ENCODE data around the gene SLC37A2. TPM values are rescaled to one million over a fixed set of nuclear protein-coding genes. Genes with fewer than 3 reads are reported as not detected.
"Not testable (repeated sequence)": the region's sequence is repeated elsewhere in the genome, so short reads cannot be mapped to it uniquely, and the experiment has no call there.

The SLC37A2 gene
- total and polyA plus RNA-seq, 8 donors = 0.87 to 5.3 (median 3.2) TPM; not detected in 2

DNA sequence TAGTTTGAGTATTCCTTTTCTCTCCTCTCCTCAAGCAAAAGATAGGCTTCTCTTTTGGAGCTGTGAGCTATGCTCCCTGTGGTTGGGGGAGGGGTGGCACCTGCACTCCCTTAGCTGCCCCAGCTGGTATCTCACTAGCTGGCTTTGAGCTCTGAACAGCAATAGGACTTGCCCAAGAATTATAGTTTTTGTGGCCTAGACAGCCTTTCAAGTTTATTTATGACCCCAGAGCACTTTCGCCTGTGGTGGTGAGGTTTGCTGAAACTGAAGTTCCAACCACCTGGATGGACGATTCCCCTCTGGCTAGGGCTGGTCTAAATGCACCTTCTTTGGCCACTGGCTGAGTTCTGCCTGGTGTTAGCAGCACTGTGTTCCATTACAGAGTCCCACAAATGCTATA, 37.1 kb upstream of the SLC37A2 start:
- H3K27me3 ChIP-seq = no peaks in the 10 kb centered on the region
- TF ChIP-seq, protein P1, sequence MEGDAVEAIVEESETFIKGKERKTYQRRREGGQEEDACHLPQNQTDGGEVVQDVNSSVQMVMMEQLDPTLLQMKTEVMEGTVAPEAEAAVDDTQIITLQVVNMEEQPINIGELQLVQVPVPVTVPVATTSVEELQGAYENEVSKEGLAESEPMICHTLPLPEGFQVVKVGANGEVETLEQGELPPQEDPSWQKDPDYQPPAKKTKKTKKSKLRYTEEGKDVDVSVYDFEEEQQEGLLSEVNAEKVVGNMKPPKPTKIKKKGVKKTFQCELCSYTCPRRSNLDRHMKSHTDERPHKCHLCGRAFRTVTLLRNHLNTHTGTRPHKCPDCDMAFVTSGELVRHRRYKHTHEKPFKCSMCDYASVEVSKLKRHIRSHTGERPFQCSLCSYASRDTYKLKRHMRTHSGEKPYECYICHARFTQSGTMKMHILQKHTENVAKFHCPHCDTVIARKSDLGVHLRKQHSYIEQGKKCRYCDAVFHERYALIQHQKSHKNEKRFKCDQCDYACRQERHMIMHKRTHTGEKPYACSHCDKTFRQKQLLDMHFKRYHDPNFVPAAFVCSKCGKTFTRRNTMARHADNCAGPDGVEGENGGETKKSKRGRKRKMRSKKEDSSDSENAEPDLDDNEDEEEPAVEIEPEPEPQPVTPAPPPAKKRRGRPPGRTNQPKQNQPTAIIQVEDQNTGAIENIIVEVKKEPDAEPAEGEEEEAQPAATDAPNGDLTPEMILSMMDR (IDR thresholded peaks at IDR 0.05) = no peak
- TF ChIP-seq EP300 (IDR thresholded peaks at IDR 0.05) (no peak), POLR2AphosphoS5 (IDR thresholded peaks at IDR 0.05) (no peak), POLR2A (IDR thresholded peaks at IDR 0.05) (no peak)
- no peaks in the 10 kb centered on the region for H3K36me3 ChIP-seq
- WGBS, 5 donors = 76 to 97% (median 92%) methylated on average over 2 of the region's 2 CpGs
- no peak for DNase-seq
- intact Hi-C loops (cut with DNase I; ENCODE audit: low total_unique reads) = no loop called here
- H3K9me3 ChIP-seq = no peaks in the 10 kb centered on the region
- no peak overlapping the region for H3K27ac ChIP-seq
- H3K4me1 ChIP-seq = no peaks in the 10 kb centered on the region
- no peak overlapping the region for H3K4me3 ChIP-seq

DNA sequence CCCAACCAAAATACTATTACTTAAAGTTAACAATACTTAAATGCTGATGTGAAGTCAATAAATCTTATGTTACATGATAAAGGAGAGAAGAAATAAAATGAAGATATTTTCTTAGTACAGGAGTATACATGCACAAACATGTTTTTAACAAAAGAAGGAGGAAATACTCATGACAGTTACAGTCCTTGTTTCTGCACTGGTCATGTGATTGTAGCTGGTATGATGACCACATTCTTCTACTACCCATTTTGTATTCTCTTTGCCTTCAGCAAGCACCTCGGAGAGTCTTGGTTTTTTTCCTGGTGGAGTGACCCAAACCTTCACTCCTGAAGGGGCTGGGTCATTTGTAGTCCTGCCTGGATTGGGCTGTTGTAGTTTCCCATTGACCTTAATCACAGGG, 33.7 kb upstream of the SLC37A2 start:
- DNase-seq; H3K27me3 ChIP-seq; H3K9me3 ChIP-seq; intact Hi-C loops (cut with DNase I; ENCODE audit: low total_unique reads); H3K4me3 ChIP-seq; H3K4me1 ChIP-seq; H3K27ac ChIP-seq; H3K36me3 ChIP-seq: not testable (repeated sequence)
- WGBS, 5 donors = 77 to 96% (median 85%) methylated on average over 1 of the region's 1 CpG

DNA sequence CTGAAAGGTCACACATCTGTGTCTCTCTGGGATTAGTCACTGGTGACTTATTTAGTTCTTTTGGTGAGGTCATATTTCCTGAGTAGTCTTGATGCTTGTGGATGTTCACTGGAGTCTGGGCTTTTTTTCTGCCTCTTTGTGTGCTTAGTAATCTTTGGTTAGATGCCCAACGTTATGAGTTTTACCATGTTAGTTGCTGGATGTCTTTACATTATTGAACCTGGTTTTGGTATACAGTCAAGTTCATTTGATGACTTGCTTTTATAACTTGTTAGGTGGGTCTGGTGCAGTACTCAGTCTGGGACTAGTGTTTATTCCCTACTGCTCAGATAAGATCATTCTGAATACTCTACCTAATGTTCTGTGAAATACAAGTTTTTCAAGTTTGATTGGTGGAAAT, 26.2 kb upstream of the SLC37A2 start:
- 65 to 82% (median 75%) methylated on average over 1 of the region's 1 CpG for WGBS, 5 donors
- Histone ChIP-seq H3K4me3 (no peak overlapping the region), H3K4me1 (no peaks in the 10 kb centered on the region), H3K9me3 (peaks cover 0 to 16% (median 6%) of the 10 kb centered on the region in 4 donors), H3K36me3 (peaks cover 0 to 7% (median 0%) of the 10 kb centered on the region in 4 donors), H3K27me3 (no peaks in the 10 kb centered on the region), H3K27ac (no peak overlapping the region)
- intact Hi-C loops (cut with DNase I; ENCODE audit: low total_unique reads) = no loop called here
- DNase-seq = no peak
- no peak for TF ChIP-seq POLR2AphosphoS5 (IDR thresholded peaks at IDR 0.05)
- TF ChIP-seq POLR2A (IDR thresholded peaks at IDR 0.05) = no peak
- no peak for TF ChIP-seq EP300 (IDR thresholded peaks at IDR 0.05)
- TF ChIP-seq, protein P1 (IDR thresholded peaks at IDR 0.05) = no peak

DNA sequence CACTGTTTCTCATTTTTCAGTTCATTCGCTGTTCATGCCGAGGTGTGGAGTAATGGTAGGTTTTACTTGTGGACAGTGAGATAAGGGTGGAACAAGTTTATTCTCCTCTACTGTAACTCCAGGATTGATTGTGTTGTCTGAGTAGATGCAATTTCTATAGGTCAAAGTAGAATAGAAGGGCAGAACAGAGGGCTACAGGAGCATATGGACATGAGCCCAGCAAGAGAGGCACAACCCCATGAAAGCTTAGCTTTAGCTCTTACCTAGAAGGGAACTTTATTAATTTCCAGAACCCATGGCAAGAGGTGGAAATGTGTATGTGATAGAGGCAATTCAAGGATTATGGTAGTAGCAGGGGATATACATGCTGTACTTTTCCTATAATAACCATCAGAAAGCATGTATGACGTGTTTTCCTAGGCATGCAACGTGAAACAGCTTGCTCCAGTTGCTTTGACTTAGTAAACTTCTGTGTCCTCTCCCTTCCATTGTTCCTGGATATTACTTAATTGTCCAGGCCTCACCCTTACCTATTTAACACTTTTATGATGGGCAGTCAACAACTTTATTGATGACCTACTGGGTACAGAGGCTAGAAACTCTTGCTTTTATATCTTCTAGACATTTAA, 13.8 kb upstream of the SLC37A2 start:
- Histone ChIP-seq H3K4me1 (no peaks in the 10 kb centered on the region), H3K27ac (no peak overlapping the region), H3K27me3 (no peaks in the 10 kb centered on the region), H3K36me3 (no peaks in the 10 kb centered on the region), H3K9me3 (peaks cover 0 to 6% (median 0%) of the 10 kb centered on the region in 4 donors), H3K4me3 (no peak overlapping the region)
- no peak for DNase-seq
- WGBS, 5 donors = 82 to 94% (median 91%) methylated on average over 4 of the region's 4 CpGs
- TF ChIP-seq POLR2A (IDR thresholded peaks at IDR 0.05) (no peak), POLR2AphosphoS5 (IDR thresholded peaks at IDR 0.05) (no peak), EP300 (IDR thresholded peaks at IDR 0.05) (no peak)
- TF ChIP-seq, protein P1 (IDR thresholded peaks at IDR 0.05) = no peak
- intact Hi-C loops (cut with DNase I; ENCODE audit: low total_unique reads) = loop anchor here (10.0 kb wide), 1 partner anchor 64 kb away; no protein-coding TSS in a partner anchor

DNA sequence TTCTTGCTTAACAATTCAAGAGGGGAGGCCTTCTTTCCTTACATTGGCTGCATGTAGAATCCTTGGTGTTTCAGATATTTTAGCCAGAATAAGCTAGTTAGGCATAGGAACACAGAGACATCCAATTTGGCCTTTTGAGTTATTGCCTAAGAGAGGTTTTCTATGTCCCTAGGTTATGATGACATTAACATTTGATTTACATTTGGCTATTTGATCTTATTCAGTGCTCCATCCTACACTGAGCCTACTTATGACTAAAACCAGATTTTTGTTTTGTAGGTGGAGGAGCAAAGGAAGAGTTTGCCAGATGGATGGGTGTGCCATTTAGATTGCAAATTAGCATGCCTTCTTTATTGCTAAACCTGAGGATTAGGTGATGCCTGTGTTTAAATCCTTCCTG, 11.1 kb upstream of the SLC37A2 start:
- Histone ChIP-seq H3K4me1 (no peaks in the 10 kb centered on the region), H3K27ac (no peak overlapping the region), H3K36me3 (no peaks in the 10 kb centered on the region), H3K4me3 (no peak overlapping the region), H3K9me3 (no peaks in the 10 kb centered on the region), H3K27me3 (no peaks in the 10 kb centered on the region)
- TF ChIP-seq POLR2AphosphoS5 (IDR thresholded peaks at IDR 0.05) = no peak
- TF ChIP-seq, protein P1 (IDR thresholded peaks at IDR 0.05) = no peak
- no peak for TF ChIP-seq EP300 (IDR thresholded peaks at IDR 0.05)
- no peak for TF ChIP-seq POLR2A (IDR thresholded peaks at IDR 0.05)
- DNase-seq = no peak
- intact Hi-C loops (cut with DNase I; ENCODE audit: low total_unique reads) = no loop called here
